Gastrocnemius medialis (tissue), 4 donors: Measurements from ENCODE around the gene MED26.

Source experiments
- CTCF ChIP-seq, 5 experiments: fragments of 450-650 bp in 3 of 5; fragments of 200-600 bp in 2 of 5; sonication (generic) in 2 of 5; IDR thresholded peaks in 4 of 5; conservative IDR thresholded peaks in 1 of 5; 1 replicate in 4 of 5; 2 replicates in 1 of 5; pipeline ENCODE4 v1.5.1; 2016 to 2019; ENCODE audit warnings: antibody characterized with exemption in 5 of 5, mild to moderate bottlenecking in 3 of 5, moderate library complexity in 3 of 5
- POLR2A ChIP-seq, 2 donors: fragments of 450-650 bp; IDR thresholded peaks; one replicate each; pipeline ENCODE4 v1.6.1; 2017; ENCODE audit warnings: antibody characterized with exemption in 2 of 2, mild to moderate bottlenecking in 2 of 2, moderate library complexity in 2 of 2

- TF ChIP-seq CTCF (IDR thresholded peaks at IDR 0.05 in 4 of 5, conservative IDR thresholded peaks at IDR 0.05 in 1 of 5) (no peak), POLR2A (IDR thresholded peaks at IDR 0.05) (no peak)
These were observed 68.2 kb downstream of the MED26 start for GRCh38 chr19:16559780-16560276.
